Measurements from ENCODE around the gene MRPL55. TPM values are rescaled to one million over a fixed set of nuclear protein-coding genes. Genes with fewer than 3 reads are reported as not detected.

MRPL55 gene
- total RNA-seq, 6 experiments from 2014 or later = 48.3 to 55.4 (median 49.6) TPM

- Mint-ChIP-seq H3K36me3 (ENCODE audit: low read depth) (no peaks in the 10 kb centered on the region), H3K27ac (no peak overlapping the region), H3K27me3 (ENCODE audit: insufficient read depth) (no peaks in the 10 kb centered on the region; the same call in 1 of the 2 replicates), H3K4me3 (no peak overlapping the region), H3K4me1 (ENCODE audit: low read depth) (peaks cover 4% of the 10 kb centered on the region; the same call in 1 of the 2 replicates), H3K9me3 (no peaks in the 10 kb centered on the region)
- no peak for DNase-seq
- TF ChIP-seq CTCF (IDR thresholded peaks at IDR 0.05) = no peak
Observed at GRCh38 chr1:228156515-228156881, 47.4 kb upstream of the MRPL55 start.

DNA sequence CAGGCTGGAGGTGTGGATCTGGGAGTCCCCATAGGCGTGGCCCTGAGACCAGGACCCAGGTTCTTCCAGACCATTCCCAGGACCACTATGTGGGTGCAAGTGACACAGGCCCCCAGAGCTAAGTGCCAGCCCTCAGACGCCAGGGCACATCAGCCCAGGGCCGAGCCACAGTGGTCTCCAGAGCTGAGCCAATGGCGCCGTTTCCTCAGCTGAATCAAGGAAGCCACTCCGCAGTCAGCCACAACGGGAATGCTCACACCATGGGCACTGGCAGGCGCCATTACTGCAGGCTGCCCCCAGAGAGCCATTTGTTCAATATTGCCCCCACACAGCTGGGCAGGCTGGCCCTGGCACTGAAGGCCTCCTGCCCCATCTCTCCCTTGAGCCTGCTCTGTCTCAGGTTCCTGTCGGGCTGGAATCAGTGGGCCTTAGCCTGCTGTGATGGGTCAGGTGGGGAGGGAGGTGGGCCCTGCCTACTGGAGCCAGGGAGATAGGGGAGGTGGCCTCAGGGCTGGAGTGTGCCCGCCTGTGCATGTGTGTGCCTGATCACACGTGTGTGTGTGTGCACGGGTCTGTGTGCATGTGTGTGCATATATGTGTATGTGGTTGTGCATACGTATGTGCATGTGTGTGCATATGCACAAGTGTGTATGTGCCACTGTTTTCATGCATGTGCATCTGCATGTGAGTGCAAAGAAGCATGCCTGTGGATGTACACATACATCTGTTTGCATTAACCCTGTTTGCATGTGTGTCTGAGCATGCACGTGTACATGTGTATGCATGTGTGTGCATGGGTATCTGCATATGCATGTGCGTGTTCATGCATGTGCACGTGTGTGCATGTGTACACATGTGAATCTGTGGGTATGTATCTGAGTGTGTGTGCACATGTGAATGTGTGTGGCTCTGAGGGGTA is 46.8 kb upstream of the MRPL55 start:
- no peak for DNase-seq
- TF ChIP-seq CTCF (IDR thresholded peaks at IDR 0.05) = no peak
- no peak overlapping the region for H3K27ac Mint-ChIP-seq
- H3K9me3 Mint-ChIP-seq = no peaks in the 10 kb centered on the region
- H3K4me1 Mint-ChIP-seq (ENCODE audit: low read depth) = peaks cover 7% of the 10 kb centered on the region
- H3K36me3 Mint-ChIP-seq (ENCODE audit: low read depth) = no peaks in the 10 kb centered on the region
- H3K27me3 Mint-ChIP-seq (ENCODE audit: insufficient read depth) = no peaks in the 10 kb centered on the region; the same call in 1 of the 2 replicates
- no peak overlapping the region for H3K4me3 Mint-ChIP-seq

DNA sequence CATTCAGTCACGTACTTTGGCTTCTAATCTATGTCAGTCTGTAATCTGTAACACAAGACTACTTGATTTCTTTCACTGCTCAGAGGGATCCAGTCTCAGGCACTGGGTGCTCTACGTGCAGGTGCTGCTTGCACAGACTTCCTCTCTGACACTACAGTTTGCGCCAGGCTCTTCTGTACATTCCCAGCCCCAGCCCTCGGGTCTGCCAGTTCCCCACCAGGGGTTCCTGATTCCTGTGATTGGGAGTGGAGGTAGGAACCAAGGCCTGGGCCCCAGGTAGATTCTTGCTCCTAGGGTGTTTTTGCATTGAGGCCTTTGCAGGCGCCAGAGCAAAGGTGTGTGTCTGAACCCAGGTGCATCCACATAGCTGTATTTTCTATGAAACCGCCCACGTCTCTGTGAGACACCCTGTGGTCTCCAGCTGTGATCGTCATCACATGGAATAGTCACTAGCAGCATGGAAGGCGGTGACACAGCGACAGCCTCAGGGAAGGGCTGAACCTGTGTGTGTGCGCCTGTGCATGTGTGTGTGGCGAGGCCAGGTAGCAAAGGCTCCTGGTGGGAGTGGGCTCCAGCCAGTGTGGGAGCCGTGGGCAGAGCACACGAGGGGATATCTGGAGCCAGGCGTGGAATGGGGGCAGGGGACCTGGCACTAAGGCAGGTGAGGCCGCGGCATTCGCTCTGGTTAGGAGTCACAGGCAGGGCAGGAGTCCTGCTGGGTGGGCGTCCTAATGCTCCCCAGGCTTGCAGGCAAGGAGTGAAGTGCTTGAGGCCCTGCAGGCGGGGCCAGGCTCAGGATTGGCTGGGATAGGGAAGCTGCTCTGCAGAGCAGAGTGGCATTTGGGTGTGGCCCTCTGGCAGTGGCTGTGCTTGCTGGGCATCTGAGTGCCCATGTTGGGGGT is 45.8 kb upstream of the MRPL55 start:
- no peaks in the 10 kb centered on the region; the same call in 1 of the 2 replicates for H3K27me3 Mint-ChIP-seq (ENCODE audit: insufficient read depth)
- H3K36me3 Mint-ChIP-seq (ENCODE audit: low read depth) = no peaks in the 10 kb centered on the region
- no peak for DNase-seq
- H3K27ac Mint-ChIP-seq = no peak overlapping the region
- peaks cover 8% of the 10 kb centered on the region for H3K4me1 Mint-ChIP-seq (ENCODE audit: low read depth)
- no peak overlapping the region for H3K4me3 Mint-ChIP-seq
- H3K9me3 Mint-ChIP-seq = no peaks in the 10 kb centered on the region
- TF ChIP-seq CTCF (IDR thresholded peaks at IDR 0.05) = no peak

- Mint-ChIP-seq H3K4me3 (no peak overlapping the region), H3K9me3 (no peaks in the 10 kb centered on the region), H3K4me1 (ENCODE audit: low read depth) (peaks cover 8% of the 10 kb centered on the region), H3K27ac (no peak overlapping the region), H3K27me3 (ENCODE audit: insufficient read depth) (no peaks in the 10 kb centered on the region), H3K36me3 (ENCODE audit: low read depth) (no peaks in the 10 kb centered on the region)
- no peak for DNase-seq
- TF ChIP-seq CTCF (IDR thresholded peaks at IDR 0.05) = no peak
Observed at GRCh38 chr1:228154021-228154669, 45.0 kb upstream of the MRPL55 start.

DNA sequence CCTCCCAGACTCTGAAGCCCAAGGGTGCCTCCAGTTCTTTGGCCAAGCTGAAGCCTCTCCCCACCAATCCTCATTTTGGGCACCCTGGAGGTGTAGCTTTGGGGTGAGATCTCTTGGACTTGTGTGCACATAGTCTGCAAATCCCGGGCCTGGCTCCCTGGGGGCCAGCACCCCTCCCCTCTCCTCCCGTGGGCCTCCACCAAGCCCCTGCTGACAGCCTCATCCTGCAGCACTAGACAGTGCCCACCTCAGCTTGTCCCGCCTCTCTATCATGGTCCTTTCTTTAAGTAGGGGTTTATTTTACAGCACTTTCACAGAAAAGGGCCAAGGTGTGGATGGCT is 43.8 kb upstream of the MRPL55 start:
- H3K27ac Mint-ChIP-seq = no peak overlapping the region
- no peaks in the 10 kb centered on the region for H3K9me3 Mint-ChIP-seq
- H3K4me3 Mint-ChIP-seq = no peak overlapping the region
- TF ChIP-seq CTCF (IDR thresholded peaks at IDR 0.05) = no peak
- H3K36me3 Mint-ChIP-seq (ENCODE audit: low read depth) = no peaks in the 10 kb centered on the region
- peaks cover 8% of the 10 kb centered on the region for H3K4me1 Mint-ChIP-seq (ENCODE audit: low read depth)
- no peak for DNase-seq
- H3K27me3 Mint-ChIP-seq (ENCODE audit: insufficient read depth) = no peaks in the 10 kb centered on the region; the same call in 1 of the 2 replicates
